Liver (tissue), 9 donors: Measurements from ENCODE around the gene LAYN. TPM values are rescaled to one million over a fixed set of nuclear protein-coding genes. Genes with fewer than 3 reads are reported as not detected.

Source experiments
- DNase-seq: peaks from one replicate; pipeline ENCODE4 v3.0.0-alpha.2; 2017; ENCODE audit warnings: low spot score
- H3K27ac ChIP-seq, 2 donors: one replicate each; pipeline ENCODE4 v1.7.0; 2013; ENCODE audit warnings: inconsistent platforms in 2 of 2, low read length in 2 of 2, control low read depth in 1 of 2, low read depth in 1 of 2, mild to moderate bottlenecking in 1 of 2
- H3K27me3 ChIP-seq, 4 donors: one replicate each; pipeline versions ENCODE4 v1.6.1 to v1.7.0; 2013; ENCODE audit warnings: low read length in 3 of 4, inconsistent platforms in 1 of 4, mild to moderate bottlenecking in 1 of 4, moderate library complexity in 1 of 4; ENCODE audit not compliant: control insufficient read depth in 4 of 4, insufficient read depth in 4 of 4
- H3K36me3 ChIP-seq, 4 donors: one replicate each; pipeline versions ENCODE4 v1.6.1 to v1.7.0; 2013; ENCODE audit warnings: low read length in 3 of 4, mild to moderate bottlenecking in 3 of 4, low read depth in 1 of 4, moderate library complexity in 1 of 4; ENCODE audit not compliant: control insufficient read depth in 4 of 4, insufficient read depth in 3 of 4
- H3K4me1 ChIP-seq, 4 donors: one replicate each; pipeline versions ENCODE4 v1.6.1 to v1.7.0; 2013; ENCODE audit warnings: low read length in 3 of 4, mild to moderate bottlenecking in 3 of 4, moderate library complexity in 1 of 4; ENCODE audit not compliant: control insufficient read depth in 4 of 4, insufficient read depth in 4 of 4
- H3K4me3 ChIP-seq, 3 donors: one replicate each; pipeline versions ENCODE4 v1.6.1 to v1.7.0; 2013; ENCODE audit warnings: low read length in 3 of 3, control low read depth in 1 of 3, low read depth in 1 of 3, mild to moderate bottlenecking in 1 of 3
- H3K9ac ChIP-seq, 2 donors: one replicate each; pipeline ENCODE4 v1.7.0; 2013; ENCODE audit warnings: low read length in 2 of 2, mild to moderate bottlenecking in 2 of 2, moderate library complexity in 2 of 2, control low read depth in 1 of 2, low read depth in 1 of 2
- H3K9me3 ChIP-seq, 4 donors: one replicate each; pipeline versions ENCODE4 v1.6.1 to v1.7.0; 2013; ENCODE audit warnings: low read length in 3 of 4; ENCODE audit not compliant: control insufficient read depth in 4 of 4
- ATF3 ChIP-seq: IDR thresholded peaks from 2 replicates; pipeline ENCODE4 v1.6.1; 2016; ENCODE audit warnings: antibody characterized with exemption
- CTCF ChIP-seq: fragments of 150-350 bp; IDR thresholded peaks from 2 replicates; pipeline ENCODE4 v1.5.1; 2017; ENCODE audit warnings: improper control_type of control experiment, low read depth, low read length; ENCODE audit not compliant: missing input control
- FOXA1 ChIP-seq: IDR thresholded peaks from 2 replicates; pipeline ENCODE4 v1.6.1; 2016; ENCODE audit warnings: antibody characterized with exemption
- FOXA2 ChIP-seq: IDR thresholded peaks from 2 replicates; pipeline ENCODE4 v1.6.1; 2016; ENCODE audit warnings: antibody characterized with exemption
- GABPA ChIP-seq, 2 donors: IDR thresholded peaks in 1 of 2; conservative IDR thresholded peaks in 1 of 2; 2 replicates each; pipeline ENCODE4 v1.6.1; 2016; ENCODE audit warnings: antibody characterized with exemption in 2 of 2, mild to moderate bottlenecking in 1 of 2, moderate library complexity in 1 of 2
- HNF4A ChIP-seq, 2 donors: conservative IDR thresholded peaks; 2 replicates each; pipeline ENCODE4 v1.6.1; 2016; ENCODE audit warnings: antibody characterized with exemption in 2 of 2, mild to moderate bottlenecking in 2 of 2
- HNF4G ChIP-seq: IDR thresholded peaks from 2 replicates; pipeline ENCODE4 v1.6.1; 2016; ENCODE audit warnings: antibody characterized with exemption
- JUND ChIP-seq, 2 donors: IDR thresholded peaks; 2 replicates each; pipeline ENCODE4 v1.6.1; 2016; ENCODE audit warnings: antibody characterized with exemption in 2 of 2
- MAX ChIP-seq: IDR thresholded peaks from 2 replicates; pipeline ENCODE4 v1.6.1; 2016; ENCODE audit warnings: antibody characterized with exemption
- NR2F2 ChIP-seq: IDR thresholded peaks from 2 replicates; pipeline ENCODE4 v1.6.1; 2016; ENCODE audit warnings: antibody characterized with exemption
- RAD21 ChIP-seq, 2 donors: IDR thresholded peaks; 2 replicates each; pipeline ENCODE4 v1.6.1; 2016; ENCODE audit warnings: antibody characterized with exemption in 2 of 2, mild to moderate bottlenecking in 2 of 2
- REST ChIP-seq: IDR thresholded peaks from 2 replicates; pipeline ENCODE4 v1.6.1; 2016; ENCODE audit warnings: antibody characterized with exemption, mild to moderate bottlenecking
- RXRA ChIP-seq, 2 donors: IDR thresholded peaks; 2 replicates each; pipeline ENCODE4 v1.6.1; 2017 to 2018; ENCODE audit warnings: antibody characterized with exemption in 2 of 2, mild to moderate bottlenecking in 1 of 2
- SP1 ChIP-seq: IDR thresholded peaks from 2 replicates; pipeline ENCODE4 v1.6.1; 2018; ENCODE audit warnings: antibody characterized with exemption, mild to moderate bottlenecking
- TAF1 ChIP-seq: conservative IDR thresholded peaks from 2 replicates; pipeline ENCODE4 v1.6.1; 2016; ENCODE audit warnings: antibody characterized with exemption, mild to moderate bottlenecking
- YY1 ChIP-seq: IDR thresholded peaks from 2 replicates; pipeline ENCODE4 v1.6.1; 2016; ENCODE audit warnings: antibody characterized with exemption, mild to moderate bottlenecking
- ZBTB33 ChIP-seq: IDR thresholded peaks from 2 replicates; pipeline ENCODE4 v1.6.1; 2016; ENCODE audit warnings: antibody characterized with exemption
- WGBS: extraction: QIAGEN DNeasy Blood & Tissue Kit; methylation state at CpG from one replicate; pipeline ENCODE4 v1.1.7; 2013; 5-methylcytosine and 5-hydroxymethylcytosine counted together
- polyA plus RNA-seq, 2 donors: library from polyadenylated mRNA; stranded (reverse) in 1 of 2; unstranded in 1 of 2; fragments of 200-250 nt in 1 of 2; fragments of >200 nt in 1 of 2; fragmentation: Nextera tagmentation in 1 of 2; extraction: Ambion mirVana in 1 of 2; gene quantifications; one replicate each; pipeline versions ENCODE4 v1.2.1 to v1.2.3, GENCODE V29; 2013 to 2015
- total RNA-seq, 2 donors: library from RNA; depleted of rRNA; stranded (reverse); fragments of >200 nt; gene quantifications; one replicate each; pipeline ENCODE4 v1.2.3, GENCODE V29; 2014
- donor health status: healthy.
- donor health status: healthy.
- donor health status: healthy.
- donor health status: healthy.
- donor health status: healthy.

LAYN gene
- total and polyA plus RNA-seq, 4 donors, result 0.43 to 0.98 (median 0.88) TPM

- Histone ChIP-seq H3K27me3 (no peaks in the 10 kb centered on the region), H3K36me3 (no peaks in the 10 kb centered on the region), H3K27ac (no peak overlapping the region), H3K9me3 (no peaks in the 10 kb centered on the region), H3K4me3 (no peak overlapping the region), H3K4me1 (no peaks in the 10 kb centered on the region), H3K9ac (no peak overlapping the region)
- DNase-seq, result no peak
- no peak for TF ChIP-seq REST
- TF ChIP-seq ZBTB33, result no peak
- TF ChIP-seq SP1, result no peak
- TF ChIP-seq ATF3, result no peak
- no peak for TF ChIP-seq JUND (IDR thresholded peaks at IDR 0.05)
- no peak for TF ChIP-seq MAX
- no peak for TF ChIP-seq HNF4G
- no peak for TF ChIP-seq CTCF
- no peak for TF ChIP-seq TAF1
- no peak for TF ChIP-seq RXRA (IDR thresholded peaks at IDR 0.05)
- no peak for TF ChIP-seq NR2F2
- TF ChIP-seq HNF4A (conservative IDR thresholded peaks at IDR 0.05), result no peak
- no peak for TF ChIP-seq RAD21 (IDR thresholded peaks at IDR 0.05)
- no peak for TF ChIP-seq FOXA1
- TF ChIP-seq FOXA2, result no peak
Measured at GRCh38 chr11:111592491-111592890, 52.0 kb downstream of the LAYN start.

GRCh38 chr11:111596319-111596718 is 55.8 kb downstream of the LAYN start:
- Histone ChIP-seq H3K27me3 (no peaks in the 10 kb centered on the region), H3K27ac (no peak overlapping the region), H3K9me3 (no peaks in the 10 kb centered on the region), H3K9ac (no peak overlapping the region), H3K4me3 (no peak overlapping the region), H3K4me1 (no peaks in the 10 kb centered on the region), H3K36me3 (no peaks in the 10 kb centered on the region)
- TF ChIP-seq RXRA (IDR thresholded peaks at IDR 0.05) (no peak), GABPA (IDR thresholded peaks at IDR 0.05 in 1 of 2, conservative IDR thresholded peaks at IDR 0.05 in 1 of 2) (no peak), HNF4G (no peak), TAF1 (no peak), YY1 (no peak), SP1 (no peak), ZBTB33 (no peak), FOXA2 (no peak), RAD21 (IDR thresholded peaks at IDR 0.05) (no peak)
- 94% methylated on average over 1 of the region's 1 CpG for WGBS
- DNase-seq, result no peak
